DND-41 (cell line): ENCODE results near the gene SHQ1.

Experiments
- EZH2 ChIP-seq: IDR thresholded peaks from 3 replicates; pipeline ENCODE4 v1.6.1; 2012; ENCODE audit warnings: borderline replicate concordance, low read depth, mild to moderate bottlenecking, moderate library complexity, low read length, inconsistent platforms; ENCODE audit not compliant: severe bottlenecking
- TF ChIP-seq, protein P1 (sequence below): IDR thresholded peaks from 2 replicates; pipeline ENCODE4 v1.5.1; 2012; ENCODE audit warnings: borderline replicate concordance, low read length, moderate library complexity, mild to moderate bottlenecking; ENCODE audit not compliant: poor library complexity, severe bottlenecking; ENCODE audit errors: extremely low read depth

- TF ChIP-seq EZH2: no peak
- TF ChIP-seq, protein P1, sequence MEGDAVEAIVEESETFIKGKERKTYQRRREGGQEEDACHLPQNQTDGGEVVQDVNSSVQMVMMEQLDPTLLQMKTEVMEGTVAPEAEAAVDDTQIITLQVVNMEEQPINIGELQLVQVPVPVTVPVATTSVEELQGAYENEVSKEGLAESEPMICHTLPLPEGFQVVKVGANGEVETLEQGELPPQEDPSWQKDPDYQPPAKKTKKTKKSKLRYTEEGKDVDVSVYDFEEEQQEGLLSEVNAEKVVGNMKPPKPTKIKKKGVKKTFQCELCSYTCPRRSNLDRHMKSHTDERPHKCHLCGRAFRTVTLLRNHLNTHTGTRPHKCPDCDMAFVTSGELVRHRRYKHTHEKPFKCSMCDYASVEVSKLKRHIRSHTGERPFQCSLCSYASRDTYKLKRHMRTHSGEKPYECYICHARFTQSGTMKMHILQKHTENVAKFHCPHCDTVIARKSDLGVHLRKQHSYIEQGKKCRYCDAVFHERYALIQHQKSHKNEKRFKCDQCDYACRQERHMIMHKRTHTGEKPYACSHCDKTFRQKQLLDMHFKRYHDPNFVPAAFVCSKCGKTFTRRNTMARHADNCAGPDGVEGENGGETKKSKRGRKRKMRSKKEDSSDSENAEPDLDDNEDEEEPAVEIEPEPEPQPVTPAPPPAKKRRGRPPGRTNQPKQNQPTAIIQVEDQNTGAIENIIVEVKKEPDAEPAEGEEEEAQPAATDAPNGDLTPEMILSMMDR: no peak
Observed at GRCh38 chr3:72860053-72860452, 11.8 kb upstream of the SHQ1 start.
